ENCODE measurements around the gene HSD3B2. TPM values are rescaled to one million over a fixed set of nuclear protein-coding genes. Genes with fewer than 3 reads are reported as not detected.

The HSD3B2 gene
- total RNA-seq: not detected in 2 replicates

GRCh38 chr1:119414950-119415349 is at the start of gene HSD3B2:
HSD3B2 (plus strand) TSS chr1:119415150; CDS start chr1:119415420, 270 bp downstream.

DNA sequence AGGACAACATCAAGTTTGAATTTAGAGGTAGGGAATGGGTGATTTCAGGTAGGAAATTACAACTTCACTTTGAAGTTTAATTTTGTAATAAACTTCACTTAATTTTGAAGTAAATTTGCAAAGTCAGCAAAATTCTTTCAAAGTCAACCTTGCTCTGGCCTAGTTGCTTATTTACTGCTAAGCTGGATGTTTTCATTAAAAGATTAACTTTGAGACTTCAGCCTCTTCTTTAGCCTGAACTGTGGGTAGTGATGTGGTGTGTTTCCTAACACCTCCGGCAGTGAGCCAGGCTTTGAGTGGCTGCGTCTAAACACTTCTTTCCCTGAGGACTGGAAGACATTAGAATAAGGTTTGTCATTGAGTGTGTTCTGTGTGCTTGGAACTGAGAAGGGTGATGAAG is 46.4 kb upstream of the HSD3B2 start, which contains the start of gene HAO2:
TSS of gene HAO2 (plus strand) at position 232 of the 400 bp plus-strand sequence. CDS start 12,301 bp downstream, outside the sequence.

Other genes with a start within 250 kb of the HSD3B2 start
- gene HAO2, start 46.4 kb upstream of the HSD3B2 start, total RNA-seq: not detected in 2 replicates
- 0.16 TPM in 1 of 2 replicates, not detected in the other for gene HSD3B1, start 92.1 kb downstream of the HSD3B2 start, total RNA-seq
- 7.6 and 8.2 TPM in 2 replicates for gene ZNF697, start 233.1 kb downstream of the HSD3B2 start, total RNA-seq

Data from bronchial smooth muscle cell (primary cell).